ENCODE data around the gene NTN1.

The NTN1 gene

DNA sequence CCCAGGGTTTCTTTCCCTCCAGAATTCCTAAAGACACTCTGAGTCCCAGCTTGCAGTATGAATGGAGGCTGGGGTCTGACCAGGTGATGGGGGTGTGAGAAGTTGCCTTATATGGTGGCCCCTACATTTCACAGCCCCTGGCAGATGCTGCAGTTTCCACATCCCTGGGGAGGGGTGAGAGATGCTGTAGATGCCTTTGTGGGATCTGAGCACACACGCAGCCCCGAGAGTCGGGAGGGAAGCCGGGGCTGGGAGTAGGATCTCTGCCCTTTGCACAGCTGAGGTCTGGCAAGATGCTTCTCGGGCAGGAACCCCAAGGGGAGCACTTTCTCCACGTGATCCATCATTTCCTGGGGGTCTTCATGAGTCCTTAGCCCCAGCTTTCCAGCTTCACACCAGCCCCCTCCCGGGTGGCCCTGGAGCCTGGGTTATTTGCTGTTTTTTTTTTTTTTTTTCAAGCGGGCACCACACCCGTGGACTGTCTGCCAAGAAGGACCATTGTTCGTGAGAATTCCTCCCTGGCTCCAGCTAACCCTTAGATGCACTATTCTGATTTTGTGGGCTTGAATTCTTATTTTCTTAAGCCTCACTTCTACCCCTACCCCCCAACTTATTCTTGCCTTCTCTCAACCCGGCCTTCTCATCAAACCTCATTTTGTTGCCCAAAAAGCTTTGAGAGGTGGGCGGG is 50.6 kb downstream of the NTN1 start:
- TF ChIP-seq TAF1 (IDR thresholded peaks at IDR 0.05; ENCODE audit: low read depth, low read length): no peak
- no peak for TF ChIP-seq POU2F2 (IDR thresholded peaks at IDR 0.05; ENCODE audit: low read depth, low read length)
- no peak for TF ChIP-seq PAX5 (IDR thresholded peaks at IDR 0.05; ENCODE audit: insufficient read depth, low read length, severe bottlenecking)
- no peak for TF ChIP-seq SPI1 (IDR thresholded peaks at IDR 0.05; ENCODE audit: low read depth, low read length)
- DNase-seq (ENCODE audit: insufficient read length, low spot score) (no peak), FAIRE-seq (no peak)

DNA sequence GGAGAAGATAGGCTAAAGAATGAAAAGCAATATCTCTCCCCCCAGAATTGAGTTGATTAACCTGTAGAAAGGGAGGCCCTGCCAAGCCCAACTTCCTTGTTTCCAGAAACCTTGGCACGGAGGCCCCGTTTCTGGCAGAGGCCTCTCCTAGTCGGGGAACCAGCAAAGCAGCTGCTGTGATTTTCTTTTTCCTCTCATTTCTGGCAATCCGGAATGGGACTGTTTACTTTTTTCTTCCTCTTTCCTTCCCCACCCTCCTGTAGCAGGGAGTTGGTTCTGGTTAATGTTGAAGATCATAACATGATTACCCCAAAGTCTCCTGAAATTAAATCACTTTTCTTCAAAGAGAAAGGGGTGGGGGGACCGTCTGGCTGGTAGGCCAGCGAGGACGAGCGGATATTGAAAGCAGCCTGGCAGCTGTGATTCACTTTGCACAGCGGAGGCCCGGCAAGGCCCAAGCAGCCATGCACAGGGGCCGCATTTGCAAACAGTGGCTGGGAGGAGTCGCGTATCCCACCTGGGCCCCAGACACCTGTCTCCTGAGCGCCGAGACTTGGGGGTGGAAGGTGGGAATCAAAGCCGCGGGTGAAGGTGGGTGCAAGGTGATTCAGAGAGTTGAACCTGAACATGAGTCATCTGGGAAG is 51.5 kb downstream of the NTN1 start:
- TF ChIP-seq POLR2A (IDR thresholded peaks at IDR 0.05; ENCODE audit: low read depth, low read length): no peak
- no peak for TF ChIP-seq PAX5 (IDR thresholded peaks at IDR 0.05; ENCODE audit: insufficient read depth, low read length, severe bottlenecking)
- no peak for TF ChIP-seq SPI1 (IDR thresholded peaks at IDR 0.05; ENCODE audit: low read depth, low read length)
- no peak for TF ChIP-seq TAF1 (IDR thresholded peaks at IDR 0.05; ENCODE audit: low read depth, low read length)
- no peak for TF ChIP-seq POLR2AphosphoS5 (IDR thresholded peaks at IDR 0.05; ENCODE audit: low read depth, low read length)
- TF ChIP-seq POU2F2 (IDR thresholded peaks at IDR 0.05; ENCODE audit: low read depth, low read length): no peak
- DNase-seq (ENCODE audit: insufficient read length, low spot score): no peak
- FAIRE-seq: no peak

DNA sequence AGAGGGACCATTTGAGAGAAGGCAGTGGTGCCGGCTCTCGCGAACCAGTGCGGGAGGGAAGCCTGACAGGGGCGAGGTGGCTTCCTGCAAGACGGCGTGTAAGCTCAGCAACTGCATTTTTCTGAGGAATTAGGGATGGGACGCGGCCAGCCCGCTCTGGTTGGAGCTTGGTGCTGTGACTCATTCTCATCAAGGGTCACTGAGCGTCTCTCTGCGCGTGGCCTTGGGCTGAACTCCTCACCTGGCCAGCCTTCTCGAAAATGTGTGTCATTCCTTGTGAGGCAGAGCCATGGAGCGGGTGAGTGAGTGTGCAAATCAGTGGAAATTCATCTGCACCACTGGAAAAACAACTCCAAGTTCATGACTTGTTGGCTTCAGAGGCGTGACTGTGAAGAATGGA is 52.8 kb downstream of the NTN1 start:
- FAIRE-seq: no peak
- no peak for TF ChIP-seq POLR2A (IDR thresholded peaks at IDR 0.05; ENCODE audit: low read depth, low read length)
- TF ChIP-seq SPI1 (IDR thresholded peaks at IDR 0.05; ENCODE audit: low read depth, low read length): no peak
- no peak for TF ChIP-seq TAF1 (IDR thresholded peaks at IDR 0.05; ENCODE audit: low read depth, low read length)
- DNase-seq (ENCODE audit: insufficient read length, low spot score): no peak

DNA sequence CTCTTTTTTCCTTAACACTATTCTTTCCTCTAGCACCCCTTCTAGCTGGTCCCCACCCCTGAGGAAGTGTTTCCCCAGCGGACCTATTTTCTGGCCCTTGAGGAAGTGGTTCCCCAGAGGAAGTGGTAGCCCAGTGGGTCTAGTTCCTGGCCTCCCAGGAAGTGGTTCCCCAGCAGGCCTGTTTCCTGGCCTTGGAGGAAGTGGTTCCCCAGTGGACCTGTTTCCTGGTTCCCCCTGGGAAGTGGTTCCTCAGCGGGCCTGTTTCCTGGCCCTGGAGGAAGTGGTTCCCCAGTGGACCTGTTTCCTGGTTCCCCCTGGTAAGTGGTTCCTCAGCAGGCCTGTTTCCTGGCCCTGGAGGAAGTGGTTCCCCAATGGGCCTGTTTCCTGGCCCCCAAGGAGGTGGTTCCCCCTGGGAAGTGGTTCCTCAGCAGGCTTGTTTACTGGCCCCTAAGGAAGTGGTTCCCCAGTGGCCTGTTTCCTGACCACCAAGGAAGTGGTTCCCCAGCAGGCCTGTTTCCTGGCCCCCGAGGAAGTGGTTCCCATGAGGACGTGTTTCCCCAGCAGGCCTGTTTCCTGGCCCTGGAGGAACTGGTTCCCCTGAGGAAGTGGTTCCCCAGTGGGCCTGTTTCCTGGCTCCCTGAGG is 58.3 kb downstream of the NTN1 start:
- FAIRE-seq: no peak
- no peak for DNase-seq (ENCODE audit: insufficient read length, low spot score)
- TF ChIP-seq PAX5 (IDR thresholded peaks at IDR 0.05; ENCODE audit: insufficient read depth, low read length, severe bottlenecking) (no peak), TAF1 (IDR thresholded peaks at IDR 0.05; ENCODE audit: low read depth, low read length) (no peak), POU2F2 (IDR thresholded peaks at IDR 0.05; ENCODE audit: low read depth, low read length) (no peak)

DNA sequence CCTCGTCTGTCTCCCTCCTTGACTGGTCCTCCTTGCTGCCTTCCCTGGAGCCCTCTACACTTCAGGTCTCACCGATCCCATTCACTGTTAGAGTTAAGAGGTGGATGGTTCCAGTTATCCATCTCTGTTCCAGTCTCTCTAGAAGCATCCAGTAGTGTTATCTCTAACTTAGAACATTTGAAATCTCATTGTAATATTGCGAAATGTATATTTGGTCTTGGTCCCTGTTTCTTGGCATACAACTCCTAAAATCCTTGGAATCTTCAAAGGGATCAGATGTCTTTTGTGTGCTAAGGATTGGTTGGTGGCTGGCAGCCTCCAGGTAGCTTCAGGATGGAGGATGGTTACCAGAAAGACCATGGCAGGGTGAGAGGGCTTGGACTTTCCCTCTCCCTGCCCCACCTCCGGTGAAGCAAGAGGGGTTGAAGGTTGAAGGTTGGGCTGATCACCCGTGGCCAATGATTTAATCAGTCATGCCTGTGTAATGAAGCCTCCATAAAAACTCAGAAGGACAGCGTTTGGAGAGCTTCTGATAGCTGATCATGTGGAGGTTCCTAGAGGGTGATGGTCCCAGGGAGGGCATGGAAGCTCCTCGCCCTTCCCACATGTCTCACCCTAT is 59.1 kb downstream of the NTN1 start:
- DNase-seq (ENCODE audit: insufficient read length, low spot score) (no peak), FAIRE-seq (no peak)
- TF ChIP-seq POLR2A (IDR thresholded peaks at IDR 0.05; ENCODE audit: low read depth, low read length): no peak
- TF ChIP-seq TAF1 (IDR thresholded peaks at IDR 0.05; ENCODE audit: low read depth, low read length): no peak
- TF ChIP-seq SPI1 (IDR thresholded peaks at IDR 0.05; ENCODE audit: low read depth, low read length): no peak
- no peak for TF ChIP-seq PAX5 (IDR thresholded peaks at IDR 0.05; ENCODE audit: insufficient read depth, low read length, severe bottlenecking)
- no peak for TF ChIP-seq POLR2AphosphoS5 (IDR thresholded peaks at IDR 0.05; ENCODE audit: low read depth, low read length)
- no peak for TF ChIP-seq POU2F2 (IDR thresholded peaks at IDR 0.05; ENCODE audit: low read depth, low read length)

DNA sequence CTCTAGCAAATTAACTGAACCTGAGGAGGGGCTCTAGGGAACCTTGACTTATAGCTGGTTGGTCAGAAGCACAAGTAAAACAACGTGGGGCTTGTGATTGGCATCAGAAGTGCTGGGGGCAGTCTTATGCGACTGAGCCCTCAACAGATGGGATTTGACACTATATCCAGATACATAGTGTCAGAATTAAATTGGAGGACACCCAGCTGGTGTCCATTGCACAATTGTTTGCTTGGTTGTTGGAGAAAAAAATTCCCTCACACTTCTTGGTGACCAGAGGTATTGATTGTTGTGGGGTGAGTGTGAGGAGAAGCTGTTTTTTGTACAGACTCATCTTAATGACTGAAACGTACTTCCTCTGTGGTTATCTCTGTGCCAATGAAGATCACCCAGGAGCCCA is 59.7 kb downstream of the NTN1 start:
- TF ChIP-seq POLR2AphosphoS5 (IDR thresholded peaks at IDR 0.05; ENCODE audit: low read depth, low read length) (no peak), POLR2A (IDR thresholded peaks at IDR 0.05; ENCODE audit: low read depth, low read length) (no peak), PAX5 (IDR thresholded peaks at IDR 0.05; ENCODE audit: insufficient read depth, low read length, severe bottlenecking) (no peak), TAF1 (IDR thresholded peaks at IDR 0.05; ENCODE audit: low read depth, low read length) (no peak), SPI1 (IDR thresholded peaks at IDR 0.05; ENCODE audit: low read depth, low read length) (no peak), POU2F2 (IDR thresholded peaks at IDR 0.05; ENCODE audit: low read depth, low read length) (no peak)

DNA sequence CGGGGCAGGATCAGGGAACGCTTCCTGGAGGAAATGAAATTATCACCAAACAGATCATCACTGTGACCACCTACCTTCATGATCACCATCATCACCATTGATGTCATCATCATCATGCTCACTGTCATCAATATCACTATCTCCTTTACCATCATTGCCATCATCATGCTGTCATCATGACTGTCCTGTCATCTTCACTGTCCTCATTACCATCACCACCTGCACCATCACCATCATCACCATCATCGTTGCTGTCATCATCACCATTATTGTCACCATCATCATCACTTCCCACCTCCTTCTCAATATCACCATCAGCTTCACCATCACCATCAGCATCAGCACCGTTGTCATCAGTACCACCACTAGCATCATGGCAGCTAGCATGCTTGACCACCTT is 65.3 kb downstream of the NTN1 start:
- DNase-seq (ENCODE audit: insufficient read length, low spot score) (no peak), FAIRE-seq (no peak)
- TF ChIP-seq PAX5 (IDR thresholded peaks at IDR 0.05; ENCODE audit: insufficient read depth, low read length, severe bottlenecking) (no peak), POLR2A (IDR thresholded peaks at IDR 0.05; ENCODE audit: low read depth, low read length) (no peak), SPI1 (IDR thresholded peaks at IDR 0.05; ENCODE audit: low read depth, low read length) (no peak), POLR2AphosphoS5 (IDR thresholded peaks at IDR 0.05; ENCODE audit: low read depth, low read length) (no peak), POU2F2 (IDR thresholded peaks at IDR 0.05; ENCODE audit: low read depth, low read length) (no peak), TAF1 (IDR thresholded peaks at IDR 0.05; ENCODE audit: low read depth, low read length) (no peak)

More for the DNA sequence above, 59.7 kb downstream of the NTN1 start:
- DNase-seq (ENCODE audit: insufficient read length, low spot score): no peak
- FAIRE-seq: no peak

DNA sequence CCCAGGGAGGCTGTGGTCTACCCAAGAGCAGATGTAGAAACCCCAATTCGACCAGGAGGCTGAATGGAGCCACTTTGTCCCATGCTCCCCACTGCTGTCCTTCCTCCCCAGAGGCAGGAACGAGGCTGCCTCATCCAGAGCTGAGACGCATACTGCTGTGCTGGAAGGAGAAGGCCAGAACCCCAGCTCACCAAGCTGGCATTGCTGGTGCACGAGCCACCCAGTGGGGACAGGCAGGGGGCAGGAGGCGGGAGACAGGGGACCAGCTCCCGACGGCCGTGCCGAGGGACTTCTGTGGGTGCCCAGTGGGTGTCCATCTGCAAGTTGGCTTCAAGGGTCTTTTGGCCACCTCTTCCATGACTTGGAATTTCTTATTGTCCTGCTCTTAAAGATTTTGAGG is 66.6 kb downstream of the NTN1 start:
- DNase-seq (ENCODE audit: insufficient read length, low spot score): no peak
- TF ChIP-seq TAF1 (IDR thresholded peaks at IDR 0.05; ENCODE audit: low read depth, low read length): no peak
- no peak for TF ChIP-seq POU2F2 (IDR thresholded peaks at IDR 0.05; ENCODE audit: low read depth, low read length)
- no peak for FAIRE-seq

DNA sequence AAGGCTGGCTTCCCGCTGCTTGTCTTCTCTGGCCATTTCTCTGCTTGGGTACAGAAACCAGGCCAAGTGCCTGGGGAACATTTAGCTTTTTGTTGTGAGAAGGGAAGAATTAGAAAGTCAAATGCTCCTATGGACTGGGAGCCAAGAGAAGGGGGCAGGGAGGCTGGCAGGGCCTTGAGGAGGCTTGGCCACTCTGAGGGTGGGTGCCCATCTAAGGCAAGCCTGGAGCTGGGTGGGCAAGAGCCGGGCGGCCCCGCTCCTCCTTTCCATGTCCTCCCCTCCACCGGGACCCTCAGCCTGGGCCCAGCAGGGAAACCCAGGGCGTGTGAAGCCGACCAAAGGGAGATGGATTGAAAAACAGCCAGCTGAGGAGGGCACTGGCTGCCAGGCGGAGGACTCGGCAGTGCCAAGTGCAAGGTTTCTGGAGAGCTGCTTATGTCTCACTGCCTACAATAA is 69.4 kb downstream of the NTN1 start:
- DNase-seq (ENCODE audit: insufficient read length, low spot score) (no peak), FAIRE-seq (no peak)
- TF ChIP-seq POU2F2 (IDR thresholded peaks at IDR 0.05; ENCODE audit: low read depth, low read length) (no peak), POLR2A (IDR thresholded peaks at IDR 0.05; ENCODE audit: low read depth, low read length) (no peak), PAX5 (IDR thresholded peaks at IDR 0.05; ENCODE audit: insufficient read depth, low read length, severe bottlenecking) (no peak), TAF1 (IDR thresholded peaks at IDR 0.05; ENCODE audit: low read depth, low read length) (no peak), SPI1 (IDR thresholded peaks at IDR 0.05; ENCODE audit: low read depth, low read length) (no peak), POLR2AphosphoS5 (IDR thresholded peaks at IDR 0.05; ENCODE audit: low read depth, low read length) (no peak)
